ENCODE results near the gene DNAJB9.

Gene DNAJB9

GRCh38 chr7:108605559-108606201 lies 36.0 kb downstream of the DNAJB9 start:
- no peak for DNase-seq (ENCODE audit: low read depth in 2 of 2)

- DNase-seq (ENCODE audit: low read depth in 2 of 2) = no peak
These were observed 40.0 kb downstream of the DNAJB9 start for GRCh38 chr7:108609643-108610042.

DNA sequence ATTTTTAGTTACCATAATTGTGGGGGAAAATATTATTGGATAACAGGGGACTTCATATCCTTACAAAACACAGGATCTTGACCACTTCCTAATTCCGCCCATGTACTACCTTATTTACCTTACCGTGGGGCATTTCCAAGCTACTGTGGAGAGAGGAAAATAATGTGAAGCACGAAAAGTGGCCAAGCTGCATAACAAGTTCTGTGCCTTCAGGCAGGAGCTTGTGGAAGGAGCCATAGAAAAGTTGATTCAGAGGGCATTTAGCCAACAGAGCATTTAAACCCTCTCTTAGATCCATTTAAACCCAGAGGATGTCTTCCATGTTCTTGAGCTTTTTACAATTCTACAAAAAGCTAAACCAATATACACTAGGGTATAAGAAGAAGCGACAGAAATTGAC lies 41.6 kb downstream of the DNAJB9 start:
- DNase-seq (ENCODE audit: low read depth in 2 of 2) = no peak

DNA sequence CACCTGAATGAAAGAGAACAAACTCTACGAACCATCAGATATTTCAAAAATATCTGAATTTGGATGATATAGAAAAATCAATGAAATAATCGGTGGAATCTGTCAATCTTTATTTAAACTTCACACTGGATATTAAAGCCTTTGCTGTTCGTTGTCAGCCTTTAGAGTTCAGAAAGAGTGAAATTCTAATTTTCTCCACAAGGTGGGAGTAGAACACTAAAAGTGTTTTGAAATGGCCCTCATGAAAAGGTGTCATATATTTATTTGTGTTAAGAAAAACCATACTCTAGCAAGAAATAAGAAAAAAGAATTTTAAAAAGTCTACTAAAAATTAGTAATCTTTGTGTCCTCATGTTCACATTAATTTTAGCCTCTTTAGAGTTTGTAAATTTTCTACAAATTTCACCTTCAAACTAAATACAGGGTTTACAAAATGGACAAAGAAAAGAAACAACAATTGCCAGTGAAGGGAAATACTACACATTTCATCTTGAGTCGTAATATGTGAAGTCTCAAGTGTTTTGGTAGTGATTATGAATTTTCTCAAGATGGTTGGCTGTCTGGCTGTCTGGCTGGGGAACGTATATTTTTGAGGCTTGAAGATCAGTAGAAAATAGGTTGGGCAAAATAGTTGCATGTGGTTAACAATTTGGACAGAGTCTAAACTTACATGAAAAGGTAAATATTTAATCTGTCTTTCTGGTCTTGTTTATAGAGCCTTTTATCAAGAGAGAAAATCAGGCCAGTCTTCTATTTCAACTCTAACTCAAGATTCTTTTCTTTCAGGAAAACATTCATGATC lies 43.7 kb downstream of the DNAJB9 start:
- no peak for DNase-seq (ENCODE audit: low read depth in 2 of 2)

DNA sequence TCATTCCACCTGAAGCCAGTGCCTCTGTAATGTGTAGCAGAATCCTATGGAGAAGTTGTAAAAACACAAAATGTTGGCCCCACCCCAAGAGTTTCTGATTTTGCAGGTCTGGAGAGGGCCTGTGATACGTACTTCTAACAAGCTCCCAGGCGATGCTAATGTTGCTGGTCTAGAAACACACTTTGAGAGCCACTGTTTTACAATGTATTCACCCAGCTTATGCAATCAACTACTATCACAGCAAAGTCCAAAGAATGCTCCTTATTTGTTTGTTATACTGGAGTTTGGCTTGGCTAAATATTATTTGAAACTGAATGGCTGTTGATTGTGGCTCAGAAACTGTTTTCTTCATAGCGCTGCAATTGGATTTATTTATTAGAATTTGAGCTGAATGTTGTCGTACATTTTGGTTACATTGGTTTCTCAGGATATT lies 44.3 kb downstream of the DNAJB9 start:
- DNase-seq (ENCODE audit: low read depth in 2 of 2) = no peak

GRCh38 chr7:108614896-108615295 lies 45.2 kb downstream of the DNAJB9 start:
- no peak for DNase-seq (ENCODE audit: low read depth in 2 of 2)

DNA sequence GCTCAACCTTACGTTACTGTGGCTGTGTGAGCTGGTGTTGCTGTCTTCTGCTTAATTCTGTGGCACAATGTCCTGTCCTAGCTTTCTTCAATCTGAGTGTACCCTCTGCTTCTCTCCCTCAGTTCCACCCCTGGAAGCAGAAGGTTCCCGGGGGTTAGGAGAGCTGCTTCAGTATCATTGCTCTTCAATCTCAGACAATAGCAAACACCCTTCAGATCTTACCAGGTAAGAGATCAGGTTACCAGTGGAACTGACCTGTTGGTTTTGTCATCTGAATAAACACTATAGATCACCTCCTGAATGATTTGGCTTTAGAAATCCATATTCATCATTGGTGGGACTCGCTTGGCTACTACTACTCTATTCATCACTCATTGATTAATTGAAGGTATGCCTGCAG lies 48.4 kb downstream of the DNAJB9 start:
- DNase-seq (ENCODE audit: low read depth in 2 of 2) = no peak

- no peak for DNase-seq (ENCODE audit: low read depth in 2 of 2)
These were observed 53.5 kb downstream of the DNAJB9 start for GRCh38 chr7:108623220-108623619.

All from stimulated activated CD4-positive, alpha-beta T cell treated with anti-CD3 and anti-CD28 coated beads, Interleukin-1b, Interleukin-23, amount 100 ng/mL, for 4 hours (primary cell).